IMR-90 (cell line): ENCODE data around the gene PLCH2. TPM values are rescaled to one million over a fixed set of nuclear protein-coding genes. Genes with fewer than 3 reads are reported as not detected.

ENCODE experiments used
- ATAC-seq: fragments of 200-7000 bp; cut with Tn5 transposase; 2 replicates; pipeline ENCODE4 v1.9.1; 2020; ENCODE audit warnings: low read depth, mild to moderate bottlenecking, moderate library complexity
- BruUV-seq: library from RNA; stranded (reverse); fragments of 400-500 nt; replicated peaks from 2 replicates; lab custom pipeline; 2021; lab: Mats Ljungman, UMichigan
- CTCF ChIA-PET: fragments of 300-600 bp; formaldehyde crosslinking; extraction: SDS; loops from one replicate; lab custom pipeline; 2021; ENCODE audit warnings: antibody characterized with exemption; lab: Yijun Ruan, JAX
- POLR2A ChIA-PET: fragments of 300-600 bp; sonication (Branson Sonifier 250); formaldehyde crosslinking; loops from one replicate; lab custom pipeline; 2022; ENCODE audit warnings: antibody characterized with exemption; ENCODE audit not compliant: unreplicated experiment; lab: Charles Lee
- DNase-seq: peaks from one replicate; pipeline ENCODE4 v3.0.0; 2013
- H2AFZ ChIP-seq: replicated peaks from 2 replicates; pipeline ENCODE3; 2013; ENCODE audit warnings: low read length, mild to moderate bottlenecking; ENCODE audit not compliant: poor library complexity
- H2AK5ac ChIP-seq: 2 replicates; pipeline ENCODE4 v1.6.1; 2013; ENCODE audit warnings: low read depth, low read length, inconsistent platforms
- H2AK9ac ChIP-seq: replicated peaks from 2 replicates; pipeline ENCODE3; 2013; ENCODE audit warnings: mild to moderate bottlenecking, low read depth, low read length, moderate library complexity; ENCODE audit not compliant: poor library complexity
- H2BK120ac ChIP-seq: 2 replicates; pipeline ENCODE4 v1.6.1; 2013; ENCODE audit warnings: low read depth, low read length, inconsistent platforms
- H2BK15ac ChIP-seq: 3 replicates; pipeline ENCODE4 v1.6.1; 2013; ENCODE audit warnings: low read depth, low read length, inconsistent platforms
- H2BK20ac ChIP-seq: 2 replicates; pipeline ENCODE4 v1.6.1; 2013; ENCODE audit warnings: low read depth, mild to moderate bottlenecking, inconsistent platforms, low read length, moderate library complexity
- H2BK5ac ChIP-seq: 2 replicates; pipeline ENCODE4 v1.6.1; 2013; ENCODE audit warnings: mild to moderate bottlenecking, low read depth, low read length, inconsistent platforms; ENCODE audit not compliant: poor library complexity, severe bottlenecking
- H3K14ac ChIP-seq: replicated peaks from 2 replicates; pipeline ENCODE4 v1.6.1; 2013; ENCODE audit warnings: low read depth, low read length, inconsistent platforms
- H3K18ac ChIP-seq: 2 replicates; pipeline ENCODE4 v1.6.1; 2013; ENCODE audit warnings: low read depth, low read length, control low read depth
- H3K23ac ChIP-seq: 2 replicates; pipeline ENCODE4 v1.6.1; 2013; ENCODE audit warnings: low read depth, low read length, inconsistent platforms
- H3K27ac ChIP-seq: 2 replicates; pipeline ENCODE4 v1.5.1; 2013; ENCODE audit warnings: mild to moderate bottlenecking, control low read depth, low read length; ENCODE audit not compliant: insufficient read depth
- H3K27me3 ChIP-seq: 2 replicates; pipeline ENCODE4 v1.6.1; 2013; ENCODE audit warnings: low read length; ENCODE audit not compliant: control insufficient read depth, insufficient read depth
- H3K36me3 ChIP-seq: 2 replicates; pipeline ENCODE4 v1.6.1; 2013; ENCODE audit warnings: low read length, mixed read lengths; ENCODE audit not compliant: control insufficient read depth, insufficient read depth
- H3K4ac ChIP-seq: 2 replicates; pipeline ENCODE4 v1.6.1; 2013; ENCODE audit warnings: low read depth, low read length, inconsistent platforms
- H3K4me1 ChIP-seq: 2 replicates; pipeline ENCODE4 v1.6.1; 2013; ENCODE audit warnings: low read length, mixed read lengths; ENCODE audit not compliant: control insufficient read depth, insufficient read depth
- H3K4me2 ChIP-seq: 2 replicates; pipeline ENCODE4 v1.6.1; 2013; ENCODE audit warnings: low read depth, mild to moderate bottlenecking, control low read depth, low read length, moderate library complexity
- H3K4me3 ChIP-seq: 2 replicates; pipeline ENCODE4 v1.5.1; 2013; ENCODE audit warnings: low read depth, mild to moderate bottlenecking, control low read depth, low read length, moderate library complexity; ENCODE audit not compliant: insufficient read depth
- H3K56ac ChIP-seq: 2 replicates; pipeline ENCODE4 v1.6.1; 2013; ENCODE audit warnings: low read length, inconsistent platforms; ENCODE audit not compliant: insufficient read depth; ENCODE audit errors: extremely low read depth
- H3K79me1 ChIP-seq, 2 experiments: 2 replicates each; pipeline ENCODE4 v1.6.1; 2013; ENCODE audit warnings: low read length in 2 of 2, inconsistent platforms in 1 of 2, low read depth in 1 of 2
- H3K9ac ChIP-seq: 2 replicates; pipeline ENCODE4 v1.6.1; 2013; ENCODE audit warnings: low read depth, low read length, control low read depth
- H3K9me1 ChIP-seq: 2 replicates; pipeline ENCODE4 v1.6.1; 2013; ENCODE audit warnings: low read length, inconsistent platforms; ENCODE audit not compliant: insufficient read depth
- H3K9me3 ChIP-seq: 2 replicates; pipeline ENCODE4 v1.6.1; 2013; ENCODE audit warnings: low read length; ENCODE audit not compliant: control insufficient read depth, insufficient read depth
- H4K20me1 ChIP-seq: 2 replicates; pipeline ENCODE4 v1.6.1; 2013; ENCODE audit warnings: low read length, inconsistent platforms; ENCODE audit not compliant: insufficient read depth
- H4K5ac ChIP-seq: 2 replicates; pipeline ENCODE4 v1.6.1; 2013; ENCODE audit warnings: mild to moderate bottlenecking, low read depth, low read length, control low read depth
- H4K8ac ChIP-seq, 2 experiments: 2 replicates each; pipeline ENCODE4 v1.6.1; 2013; ENCODE audit warnings: low read depth in 2 of 2, low read length in 2 of 2, control low read depth in 1 of 2, inconsistent platforms in 1 of 2
- H4K91ac ChIP-seq: 2 replicates; pipeline ENCODE4 v1.6.1; 2013; ENCODE audit warnings: low read depth, low read length, inconsistent platforms; ENCODE audit not compliant: insufficient read depth
- BHLHE40 ChIP-seq: fragments of 150-350 bp; IDR thresholded peaks from 2 replicates; pipeline ENCODE4 v1.6.1; 2016; ENCODE audit warnings: mild to moderate bottlenecking, low read depth, low read length
- CEBPB ChIP-seq: IDR thresholded peaks from 2 replicates; pipeline ENCODE4 v1.6.1; 2012; ENCODE audit warnings: low read depth, low read length, improper control_type of control experiment
- CHD1 ChIP-seq: IDR thresholded peaks from 2 replicates; pipeline ENCODE4 v1.6.1; 2012; ENCODE audit warnings: low read depth, low read length, improper control_type of control experiment
- CTCF ChIP-seq: conservative IDR thresholded peaks from 2 replicates; pipeline ENCODE4 v1.5.1; 2012; ENCODE audit warnings: mild to moderate bottlenecking, low read depth, low read length, improper control_type of control experiment
- FOS ChIP-seq: fragments of 150-350 bp; IDR thresholded peaks from 2 replicates; pipeline ENCODE4 v1.6.1; 2016; ENCODE audit warnings: low read depth, low read length
- MAFK ChIP-seq: IDR thresholded peaks from 2 replicates; pipeline ENCODE4 v1.6.1; 2012; ENCODE audit warnings: low read depth, low read length, improper control_type of control experiment
- MAZ ChIP-seq: IDR thresholded peaks from 2 replicates; pipeline ENCODE4 v1.6.1; 2012; ENCODE audit warnings: low read depth, mild to moderate bottlenecking, low read length, improper control_type of control experiment, moderate library complexity, borderline replicate concordance
- NFE2L2 ChIP-seq: fragments of 150-350 bp; IDR thresholded peaks from 2 replicates; pipeline ENCODE4 v1.6.1; 2016; ENCODE audit warnings: low read depth, mild to moderate bottlenecking, low read length
- WGBS, 2 experiments: methylation state at CpG; one replicate each; pipeline versions ENCODE4 v1.1.5 to v1.1.7; 2013; ENCODE audit warnings: missing lambda C conversion rate in 2 of 2; ENCODE audit not compliant: insufficient read length in 1 of 2; ENCODE audit errors: extremely low coverage in 2 of 2; 5-methylcytosine and 5-hydroxymethylcytosine counted together
- dilution Hi-C: fragments of 300-500 bp; cut with HindIII; formaldehyde crosslinking; loops from one replicate; pipeline ENCODE4 v1.14.3; 2018; ENCODE audit warnings: low sequenced_read_pairs; ENCODE audit not compliant: unreplicated experiment
- in situ Hi-C: fragments of 300-500 bp; cut with MboI; formaldehyde crosslinking; loops from 3 replicates; pipeline ENCODE4 v1.14.3; 2019; ENCODE audit warnings: low sequenced_read_pairs, inconsistent platforms, mixed read lengths
- intact Hi-C: fragments of 100-400 bp; cut with micrococcal nuclease; formaldehyde crosslinking; loops from 2 replicates; pipeline ENCODE4 v1.10.0; 2022
- polyA plus RNA-seq, 3 experiments: library from polyadenylated mRNA; depleted of rRNA; stranded (reverse); fragments of >200 nt; gene quantifications; 2 replicates each; pipeline ENCODE4 v1.2.3, GENCODE V29; 2012; ENCODE audit warnings: low replicate concordance in 1 of 3
- total RNA-seq: library from RNA; depleted of rRNA; stranded (reverse); fragments of >200 nt; gene quantifications from 2 replicates; pipeline ENCODE4 v1.2.3, GENCODE V29; 2012
- TF ChIP-seq, protein P1 (sequence below): fragments of 150-350 bp; IDR thresholded peaks from 2 replicates; pipeline ENCODE4 v1.6.1; 2017; ENCODE audit warnings: mild to moderate bottlenecking, antibody characterized with exemption, low read length, low read depth

PLCH2 gene
- total and polyA plus RNA-seq, 2 of the 4 experiments (the other 2 are of a cell fraction), result 0.18 to 1.9 TPM

DNA sequence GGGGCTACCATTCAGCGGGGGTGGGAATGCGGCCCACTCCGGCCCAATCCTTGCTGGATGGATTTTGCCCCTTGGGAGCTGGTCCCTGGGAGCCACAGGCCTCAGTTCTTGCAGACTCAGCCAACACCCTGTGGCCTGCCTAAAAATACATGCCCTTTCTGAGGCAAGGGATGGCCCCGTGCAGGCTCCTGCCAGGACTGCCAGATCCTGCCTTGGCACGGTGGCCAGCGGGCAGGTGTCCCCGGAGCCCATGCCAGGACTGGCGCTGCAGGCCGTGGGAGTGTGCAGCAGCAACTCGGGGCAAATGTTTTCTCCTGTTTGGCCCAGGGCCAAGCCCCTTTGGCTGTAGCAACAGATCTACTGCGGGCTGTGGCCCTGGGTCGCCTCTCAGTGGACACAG lies 51.9 kb downstream of the PLCH2 start:
- Histone ChIP-seq H3K27me3 (peaks cover 23% of the 10 kb centered on the region; the same call in 1 of the 2 replicates), H3K27ac (no peak overlapping the region), H2BK15ac (no peak overlapping the region), H2BK5ac (no peak overlapping the region), H3K56ac (no peak overlapping the region), H2AFZ (no peak overlapping the region), H3K9ac (no peak overlapping the region), H3K79me1 (peaks cover under 1 to 26% of the 10 kb centered on the region in 2 experiments; a peak in 3 of 4 replicates), H2AK9ac (no peak overlapping the region), H4K8ac (no peak overlapping the region), H3K9me3 (no peaks in the 10 kb centered on the region), H4K91ac (no peak overlapping the region), H4K5ac (no peak overlapping the region), H3K4me3 (no peak overlapping the region), H3K23ac (no peak overlapping the region), H3K36me3 (no peaks in the 10 kb centered on the region), H3K4me1 (peaks cover 24% of the 10 kb centered on the region), H4K20me1 (peaks cover 30% of the 10 kb centered on the region), H3K4me2 (no peak overlapping the region), H3K4ac (no peak overlapping the region), H3K14ac (no peak overlapping the region), H3K9me1 (peaks cover 7% of the 10 kb centered on the region), H2BK20ac (no peak overlapping the region), H2BK120ac (no peak overlapping the region), H3K18ac (no peak overlapping the region), H2AK5ac (no peak overlapping the region)
- ChIA-PET CTCF (interaction anchor here (0.6 kb wide), 1 partner anchor 14 kb away, joined by 8 read pairs; no protein-coding TSS in a partner anchor), POLR2A (no interaction called here)
- 82% methylated on average over 9 of the region's 12 CpGs; no CpG with 5 or more reads in 1 of the 2 experiments for WGBS, 2 experiments
- ATAC-seq (no peak), DNase-seq (no peak)
- in situ Hi-C loops (loop anchor here (25.0 kb wide), 1 partner anchor 341 kb away; the partner anchor contains the start of gene FAAP20), intact Hi-C loops (loop anchor here (5.0 kb wide), 1 partner anchor 116 kb away; the partner anchor contains the start of gene PEX10), dilution Hi-C loops (no loop called here)
- no peak for TF ChIP-seq CEBPB
- TF ChIP-seq BHLHE40, result no peak
- no peak for TF ChIP-seq FOS
- TF ChIP-seq CHD1, result no peak
- TF ChIP-seq, protein P1, sequence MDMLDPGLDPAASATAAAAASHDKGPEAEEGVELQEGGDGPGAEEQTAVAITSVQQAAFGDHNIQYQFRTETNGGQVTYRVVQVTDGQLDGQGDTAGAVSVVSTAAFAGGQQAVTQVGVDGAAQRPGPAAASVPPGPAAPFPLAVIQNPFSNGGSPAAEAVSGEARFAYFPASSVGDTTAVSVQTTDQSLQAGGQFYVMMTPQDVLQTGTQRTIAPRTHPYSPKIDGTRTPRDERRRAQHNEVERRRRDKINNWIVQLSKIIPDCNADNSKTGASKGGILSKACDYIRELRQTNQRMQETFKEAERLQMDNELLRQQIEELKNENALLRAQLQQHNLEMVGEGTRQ, result no peak
- TF ChIP-seq CTCF, result no peak
- no peak for TF ChIP-seq NFE2L2
- no peak for TF ChIP-seq MAFK
- TF ChIP-seq MAZ, result no peak
- no TSS peak for BruUV-seq
